ENCODE measurements around the gene MRPS5. TPM values are rescaled to one million over a fixed set of nuclear protein-coding genes. Genes with fewer than 3 reads are reported as not detected.

MRPS5 gene
- total RNA-seq, 1 experiment from 2014 or later, result 80.5 TPM

DNA sequence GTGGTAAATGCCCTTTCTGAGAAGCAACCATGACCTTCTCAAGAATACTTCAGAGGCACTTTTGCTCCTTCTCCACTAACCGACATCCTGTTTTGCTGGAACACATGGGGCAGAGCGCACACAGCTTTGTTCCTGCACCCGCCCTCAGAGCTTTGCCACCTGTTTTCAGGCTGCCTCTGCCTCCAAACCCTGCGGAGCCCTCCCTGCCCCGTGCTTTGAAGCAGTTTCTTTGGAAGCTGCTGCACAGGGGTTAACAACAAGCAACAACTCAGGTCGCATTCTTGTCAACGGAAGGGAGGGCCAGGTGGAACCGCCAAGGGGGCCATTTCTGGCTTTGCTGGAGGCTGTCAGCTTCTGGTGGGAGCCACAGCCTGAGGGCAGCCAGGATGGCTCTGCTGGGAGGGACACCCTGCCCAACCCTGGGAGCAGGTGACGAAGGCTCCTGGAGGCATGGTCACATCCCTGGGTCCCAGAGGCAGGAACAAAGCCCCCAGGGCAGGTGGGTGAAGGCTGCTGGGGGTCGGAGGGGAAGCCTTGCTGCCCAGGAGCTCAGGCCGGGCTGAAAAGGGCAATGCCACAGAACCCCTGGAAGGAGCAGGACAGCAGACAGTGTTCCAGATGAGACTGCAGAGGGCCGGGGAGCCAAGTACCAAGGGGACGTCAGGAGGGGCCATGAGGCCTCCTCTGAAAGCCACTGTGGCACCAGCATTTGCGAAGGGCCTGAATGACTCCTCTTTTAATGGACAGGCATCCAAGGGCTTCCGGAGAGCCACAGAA is 46.8 kb downstream of the MRPS5 start:
- Mint-ChIP-seq H3K27ac (ENCODE audit: unreplicated experiment) (no peak overlapping the region), H3K36me3 (ENCODE audit: insufficient read depth, unreplicated experiment) (peaks cover 7% of the 10 kb centered on the region), H3K4me1 (ENCODE audit: low read depth, unreplicated experiment) (no peaks in the 10 kb centered on the region), H3K9me3 (ENCODE audit: unreplicated experiment) (no peaks in the 10 kb centered on the region), H3K4me3 (ENCODE audit: unreplicated experiment) (no peak overlapping the region), H3K27me3 (ENCODE audit: insufficient read depth, unreplicated experiment) (no peaks in the 10 kb centered on the region)
- TF ChIP-seq, protein P1, sequence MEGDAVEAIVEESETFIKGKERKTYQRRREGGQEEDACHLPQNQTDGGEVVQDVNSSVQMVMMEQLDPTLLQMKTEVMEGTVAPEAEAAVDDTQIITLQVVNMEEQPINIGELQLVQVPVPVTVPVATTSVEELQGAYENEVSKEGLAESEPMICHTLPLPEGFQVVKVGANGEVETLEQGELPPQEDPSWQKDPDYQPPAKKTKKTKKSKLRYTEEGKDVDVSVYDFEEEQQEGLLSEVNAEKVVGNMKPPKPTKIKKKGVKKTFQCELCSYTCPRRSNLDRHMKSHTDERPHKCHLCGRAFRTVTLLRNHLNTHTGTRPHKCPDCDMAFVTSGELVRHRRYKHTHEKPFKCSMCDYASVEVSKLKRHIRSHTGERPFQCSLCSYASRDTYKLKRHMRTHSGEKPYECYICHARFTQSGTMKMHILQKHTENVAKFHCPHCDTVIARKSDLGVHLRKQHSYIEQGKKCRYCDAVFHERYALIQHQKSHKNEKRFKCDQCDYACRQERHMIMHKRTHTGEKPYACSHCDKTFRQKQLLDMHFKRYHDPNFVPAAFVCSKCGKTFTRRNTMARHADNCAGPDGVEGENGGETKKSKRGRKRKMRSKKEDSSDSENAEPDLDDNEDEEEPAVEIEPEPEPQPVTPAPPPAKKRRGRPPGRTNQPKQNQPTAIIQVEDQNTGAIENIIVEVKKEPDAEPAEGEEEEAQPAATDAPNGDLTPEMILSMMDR (IDR thresholded peaks at IDR 0.05; ENCODE audit: insufficient read depth in 1 of 2, low read depth in 1 of 2, low read length in 1 of 2, severe bottlenecking in 1 of 2, unreplicated experiment in 1 of 2), result no peak
- BruUV-seq (replicated peaks), result no TSS peak
- ChIA-PET CTCF (interaction anchor here (0.9 kb wide), 1 partner anchor 51 kb away, joined by 3 read pairs; no protein-coding TSS in a partner anchor), POLR2A (no interaction called here)
- H3K4me1 ChIP-seq, result no peaks in the 10 kb centered on the region
- DNase-seq, result no peak
- H3K27me3 ChIP-seq (replicated peaks; ENCODE audit: control insufficient read depth, insufficient read depth, low read length), result no peaks in the 10 kb centered on the region
- no peaks in the 10 kb centered on the region for H3K36me3 ChIP-seq (ENCODE audit: control insufficient read depth, insufficient read depth, low read length)
- intact Hi-C loops (cut with micrococcal nuclease; ENCODE audit: unreplicated experiment), result no loop called here
- H3K4me3 ChIP-seq (ENCODE audit: low read depth, low read length), result no peak overlapping the region
- H3K9me3 ChIP-seq, result no peaks in the 10 kb centered on the region

DNA sequence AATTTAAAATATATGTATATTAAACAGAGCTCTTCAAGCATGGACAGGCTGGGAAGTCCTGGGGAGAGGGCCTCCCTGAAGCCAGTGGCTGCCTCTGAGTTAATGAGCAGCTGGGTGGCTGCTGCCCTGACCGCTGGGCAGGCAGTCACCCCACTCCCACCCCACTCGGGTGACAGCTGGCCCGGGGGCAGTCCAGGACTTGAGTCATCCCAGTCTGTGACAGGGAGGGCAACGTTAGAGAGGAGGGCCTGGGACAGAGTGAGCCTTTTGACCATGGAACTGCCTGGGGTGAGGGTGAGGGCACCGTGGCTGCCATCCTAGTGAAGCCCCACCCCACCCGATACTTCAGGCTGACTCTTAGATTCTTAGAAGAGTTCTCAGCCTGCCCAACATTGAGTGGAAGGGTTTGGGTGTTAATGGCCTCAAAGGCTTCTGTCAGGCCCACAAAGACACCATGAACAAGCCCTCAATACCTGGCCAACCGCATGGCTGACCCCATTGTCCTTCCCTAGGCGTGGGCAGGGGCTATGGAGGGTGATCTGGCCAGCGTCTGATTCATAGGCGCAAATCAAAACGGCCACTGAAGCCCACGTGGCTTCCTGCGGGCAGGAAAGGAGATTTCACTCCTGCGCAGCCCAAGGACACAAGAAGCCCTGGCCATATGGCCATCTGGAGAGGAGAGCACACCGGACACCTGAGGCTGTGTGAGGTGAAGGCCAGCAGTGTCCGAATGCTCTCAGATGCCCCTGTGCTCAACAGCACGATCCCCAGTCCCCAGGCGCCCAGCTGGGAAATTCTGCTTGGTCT is 47.5 kb downstream of the MRPS5 start:
- Mint-ChIP-seq H3K27me3 (ENCODE audit: insufficient read depth, unreplicated experiment) (no peaks in the 10 kb centered on the region), H3K27ac (ENCODE audit: unreplicated experiment) (no peak overlapping the region), H3K9me3 (ENCODE audit: unreplicated experiment) (no peaks in the 10 kb centered on the region), H3K4me3 (ENCODE audit: unreplicated experiment) (no peak overlapping the region), H3K4me1 (ENCODE audit: low read depth, unreplicated experiment) (no peaks in the 10 kb centered on the region), H3K36me3 (ENCODE audit: insufficient read depth, unreplicated experiment) (peaks cover 7% of the 10 kb centered on the region)
- H3K36me3 ChIP-seq (ENCODE audit: control insufficient read depth, insufficient read depth, low read length), result no peaks in the 10 kb centered on the region
- TF ChIP-seq, protein P1 (IDR thresholded peaks at IDR 0.05; ENCODE audit: insufficient read depth in 1 of 2, low read depth in 1 of 2, low read length in 1 of 2, severe bottlenecking in 1 of 2, unreplicated experiment in 1 of 2), result no peak
- ChIA-PET POLR2A (no interaction called here), CTCF (interaction anchor here (0.9 kb wide), 1 partner anchor 51 kb away, joined by 3 read pairs; no protein-coding TSS in a partner anchor)
- no peaks in the 10 kb centered on the region for H3K4me1 ChIP-seq
- H3K27me3 ChIP-seq (replicated peaks; ENCODE audit: control insufficient read depth, insufficient read depth, low read length), result no peaks in the 10 kb centered on the region
- intact Hi-C loops (cut with micrococcal nuclease; ENCODE audit: unreplicated experiment), result no loop called here
- BruUV-seq (replicated peaks), result no TSS peak
- H3K4me3 ChIP-seq (ENCODE audit: low read depth, low read length), result no peak overlapping the region
- no peaks in the 10 kb centered on the region for H3K9me3 ChIP-seq
- no peak for DNase-seq

DNA sequence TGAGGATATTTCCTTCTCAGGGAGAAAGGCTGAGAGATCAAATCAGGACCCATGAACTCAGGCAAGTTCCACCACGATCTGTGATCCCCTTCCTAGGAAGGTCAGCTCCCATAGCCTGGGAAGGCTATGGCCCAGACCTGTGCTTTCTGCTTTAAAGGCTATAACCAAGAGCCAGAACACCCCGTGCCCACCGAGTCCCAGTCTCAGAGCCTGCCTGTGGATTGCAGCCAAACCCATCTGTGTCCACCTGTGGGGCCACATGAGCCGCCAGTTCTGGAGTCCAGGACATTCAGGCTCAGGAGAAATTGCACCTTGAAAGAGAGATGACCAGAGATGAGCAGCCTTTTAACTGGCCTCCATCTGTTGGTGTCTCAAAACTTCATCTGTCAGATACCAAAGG is 49.2 kb downstream of the MRPS5 start:
- no peak overlapping the region for H3K4me3 ChIP-seq (ENCODE audit: low read depth, low read length)

More for the DNA sequence above, 49.2 kb downstream of the MRPS5 start:
- Mint-ChIP-seq H3K36me3 (ENCODE audit: insufficient read depth, unreplicated experiment) (no peaks in the 10 kb centered on the region), H3K27me3 (ENCODE audit: insufficient read depth, unreplicated experiment) (no peaks in the 10 kb centered on the region), H3K4me3 (ENCODE audit: unreplicated experiment) (no peak overlapping the region), H3K9me3 (ENCODE audit: unreplicated experiment) (no peaks in the 10 kb centered on the region), H3K27ac (ENCODE audit: unreplicated experiment) (no peak overlapping the region), H3K4me1 (ENCODE audit: low read depth, unreplicated experiment) (no peaks in the 10 kb centered on the region)
- ChIA-PET POLR2A (no interaction called here), CTCF (no interaction called here)
- DNase-seq, result no peak
- Histone ChIP-seq H3K27me3 (replicated peaks; ENCODE audit: control insufficient read depth, insufficient read depth, low read length) (no peaks in the 10 kb centered on the region), H3K4me1 (no peaks in the 10 kb centered on the region), H3K36me3 (ENCODE audit: control insufficient read depth, insufficient read depth, low read length) (no peaks in the 10 kb centered on the region), H3K9me3 (no peaks in the 10 kb centered on the region)
- TF ChIP-seq, protein P1 (IDR thresholded peaks at IDR 0.05; ENCODE audit: insufficient read depth in 1 of 2, low read depth in 1 of 2, low read length in 1 of 2, severe bottlenecking in 1 of 2, unreplicated experiment in 1 of 2), result no peak
- intact Hi-C loops (cut with micrococcal nuclease; ENCODE audit: unreplicated experiment), result no loop called here
- no TSS peak for BruUV-seq (replicated peaks)

All from Caco-2 (cell line).